HL-60 (cell line): ENCODE measurements around the gene BABAM2.

Source experiments
- CTCF ChIP-seq: IDR thresholded peaks from one replicate; pipeline ENCODE4 v1.5.1; 2011; ENCODE audit warnings: low read length, control low read depth, inconsistent platforms; ENCODE audit not compliant: insufficient read depth
- GABPA ChIP-seq: IDR thresholded peaks from 2 replicates; pipeline ENCODE4 v1.6.1; 2012; ENCODE audit warnings: low read depth
- POLR2AphosphoS5 ChIP-seq: IDR thresholded peaks from 2 replicates; pipeline ENCODE4 v1.6.1; 2012; ENCODE audit warnings: low read depth
- SPI1 ChIP-seq: IDR thresholded peaks from 2 replicates; pipeline ENCODE4 v1.6.1; 2012; ENCODE audit warnings: low read depth, mild to moderate bottlenecking, borderline replicate concordance
- TF ChIP-seq, protein P1 (sequence below): IDR thresholded peaks from 2 replicates; pipeline ENCODE4 v1.6.1; 2012; ENCODE audit warnings: low read depth; ENCODE audit not compliant: insufficient replicate concordance

GRCh38 chr2:28098501-28099225, 208.1 kb downstream of the BABAM2 start:
- TF ChIP-seq SPI1 = no peak
- TF ChIP-seq CTCF = no peak
- TF ChIP-seq, protein P1, sequence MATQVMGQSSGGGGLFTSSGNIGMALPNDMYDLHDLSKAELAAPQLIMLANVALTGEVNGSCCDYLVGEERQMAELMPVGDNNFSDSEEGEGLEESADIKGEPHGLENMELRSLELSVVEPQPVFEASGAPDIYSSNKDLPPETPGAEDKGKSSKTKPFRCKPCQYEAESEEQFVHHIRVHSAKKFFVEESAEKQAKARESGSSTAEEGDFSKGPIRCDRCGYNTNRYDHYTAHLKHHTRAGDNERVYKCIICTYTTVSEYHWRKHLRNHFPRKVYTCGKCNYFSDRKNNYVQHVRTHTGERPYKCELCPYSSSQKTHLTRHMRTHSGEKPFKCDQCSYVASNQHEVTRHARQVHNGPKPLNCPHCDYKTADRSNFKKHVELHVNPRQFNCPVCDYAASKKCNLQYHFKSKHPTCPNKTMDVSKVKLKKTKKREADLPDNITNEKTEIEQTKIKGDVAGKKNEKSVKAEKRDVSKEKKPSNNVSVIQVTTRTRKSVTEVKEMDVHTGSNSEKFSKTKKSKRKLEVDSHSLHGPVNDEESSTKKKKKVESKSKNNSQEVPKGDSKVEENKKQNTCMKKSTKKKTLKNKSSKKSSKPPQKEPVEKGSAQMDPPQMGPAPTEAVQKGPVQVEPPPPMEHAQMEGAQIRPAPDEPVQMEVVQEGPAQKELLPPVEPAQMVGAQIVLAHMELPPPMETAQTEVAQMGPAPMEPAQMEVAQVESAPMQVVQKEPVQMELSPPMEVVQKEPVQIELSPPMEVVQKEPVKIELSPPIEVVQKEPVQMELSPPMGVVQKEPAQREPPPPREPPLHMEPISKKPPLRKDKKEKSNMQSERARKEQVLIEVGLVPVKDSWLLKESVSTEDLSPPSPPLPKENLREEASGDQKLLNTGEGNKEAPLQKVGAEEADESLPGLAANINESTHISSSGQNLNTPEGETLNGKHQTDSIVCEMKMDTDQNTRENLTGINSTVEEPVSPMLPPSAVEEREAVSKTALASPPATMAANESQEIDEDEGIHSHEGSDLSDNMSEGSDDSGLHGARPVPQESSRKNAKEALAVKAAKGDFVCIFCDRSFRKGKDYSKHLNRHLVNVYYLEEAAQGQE = no peak
- no peak for TF ChIP-seq GABPA
- TF ChIP-seq POLR2AphosphoS5 = no peak
